Common myeloid progenitor, CD34-positive (primary cell): ENCODE results near the gene FLT4.

Source experiments
- CTCF ChIA-PET: fragments of 350-600 bp; sonication (Branson Sonifier 250); formaldehyde crosslinking; loops from one replicate; lab custom pipeline; 2021; ENCODE audit warnings: antibody characterized with exemption; lab: Charles Lee
- POLR2A ChIA-PET: fragments of 350-600 bp; sonication (Branson Sonifier 250); formaldehyde crosslinking; loops from one replicate; lab custom pipeline; 2021; ENCODE audit warnings: antibody characterized with exemption; lab: Charles Lee
- DNase-seq, 3 donors: peaks; one replicate each; pipeline versions ENCODE4 v3.0.0 to v3.0.0-alpha.2; 2013
- H3K27ac ChIP-seq, 2 experiments: 1 replicate in 1 of 2; 2 replicates in 1 of 2; pipeline ENCODE4 v1.7.0; 2013; ENCODE audit warnings: inconsistent platforms in 2 of 2, low read length in 2 of 2, mild to moderate bottlenecking in 2 of 2, low read depth in 1 of 2, moderate library complexity in 1 of 2; ENCODE audit not compliant: severe bottlenecking in 2 of 2, insufficient read depth in 1 of 2, poor library complexity in 1 of 2
- H3K27me3 ChIP-seq, 5 experiments: replicated peaks in 2 of 5; 1 replicate in 3 of 5; 2 replicates in 2 of 5; pipeline versions ENCODE4 v1.6.1 to v1.7.0; 2013; ENCODE audit warnings: low read length in 4 of 5, mild to moderate bottlenecking in 2 of 5, moderate library complexity in 2 of 5, inconsistent platforms in 1 of 5; ENCODE audit not compliant: insufficient read depth in 5 of 5, control insufficient read depth in 4 of 5
- H3K36me3 ChIP-seq, 4 experiments: 1 replicate in 2 of 4; 2 replicates in 2 of 4; pipeline versions ENCODE4 v1.6.1 to v1.7.0; 2013; ENCODE audit warnings: low read length in 3 of 4, control low read depth in 1 of 4, mild to moderate bottlenecking in 1 of 4; ENCODE audit not compliant: control insufficient read depth in 4 of 4, insufficient read depth in 4 of 4
- H3K4me1 ChIP-seq, 4 experiments: 1 replicate in 3 of 4; 2 replicates in 1 of 4; pipeline versions ENCODE4 v1.6.1 to v1.7.1; 2013; ENCODE audit warnings: low read length in 3 of 4, mild to moderate bottlenecking in 3 of 4, control low read depth in 1 of 4, inconsistent platforms in 1 of 4, moderate library complexity in 1 of 4; ENCODE audit not compliant: control insufficient read depth in 4 of 4, insufficient read depth in 4 of 4; ENCODE audit errors: control extremely low read depth in 1 of 4
- H3K4me3 ChIP-seq, 7 experiments: 1 replicate in 4 of 7; 2 replicates in 3 of 7; pipeline versions ENCODE4 v1.5.1 to v1.7.0; 2013; ENCODE audit warnings: mild to moderate bottlenecking in 7 of 7, low read length in 6 of 7, moderate library complexity in 6 of 7, inconsistent platforms in 2 of 7, low read depth in 2 of 7, control low read depth in 1 of 7; ENCODE audit not compliant: insufficient read depth in 4 of 7, control insufficient read depth in 1 of 7; ENCODE audit errors: extremely low read depth in 1 of 7
- H3K9me3 ChIP-seq, 5 experiments: 1 replicate in 4 of 5; 2 replicates in 1 of 5; pipeline versions ENCODE4 v1.6.1 to v1.7.1; 2013; ENCODE audit warnings: low read length in 4 of 5, mild to moderate bottlenecking in 2 of 5, inconsistent platforms in 1 of 5, low read depth in 1 of 5, moderate library complexity in 1 of 5; ENCODE audit not compliant: control insufficient read depth in 4 of 5, insufficient read depth in 2 of 5; ENCODE audit errors: control extremely low read depth in 1 of 5
- WGBS: methylation state at CpG from one replicate; pipeline ENCODE4 v1.1.5; 2013; ENCODE audit not compliant: insufficient coverage; 5-methylcytosine and 5-hydroxymethylcytosine counted together

The FLT4 gene

GRCh38 chr5:180602481-180603075 is 46.8 kb downstream of the FLT4 start:
- H3K4me3 ChIP-seq: no peak overlapping the region
- DNase-seq: no peak
- no peaks in the 10 kb centered on the region for H3K27me3 ChIP-seq
- no peaks in the 10 kb centered on the region for H3K4me1 ChIP-seq
- ChIA-PET POLR2A (no interaction called here), CTCF (interaction anchor here (1.1 to 1.3 kb wide), 2 partner anchors 9 to 78 kb away, joined by 3 read pairs; no protein-coding TSS in a partner anchor)
- H3K27ac ChIP-seq: no peak overlapping the region
- 91% methylated on average over 15 of the region's 15 CpGs for WGBS
- no peaks in the 10 kb centered on the region for H3K36me3 ChIP-seq
- H3K9me3 ChIP-seq: no peaks in the 10 kb centered on the region

DNA sequence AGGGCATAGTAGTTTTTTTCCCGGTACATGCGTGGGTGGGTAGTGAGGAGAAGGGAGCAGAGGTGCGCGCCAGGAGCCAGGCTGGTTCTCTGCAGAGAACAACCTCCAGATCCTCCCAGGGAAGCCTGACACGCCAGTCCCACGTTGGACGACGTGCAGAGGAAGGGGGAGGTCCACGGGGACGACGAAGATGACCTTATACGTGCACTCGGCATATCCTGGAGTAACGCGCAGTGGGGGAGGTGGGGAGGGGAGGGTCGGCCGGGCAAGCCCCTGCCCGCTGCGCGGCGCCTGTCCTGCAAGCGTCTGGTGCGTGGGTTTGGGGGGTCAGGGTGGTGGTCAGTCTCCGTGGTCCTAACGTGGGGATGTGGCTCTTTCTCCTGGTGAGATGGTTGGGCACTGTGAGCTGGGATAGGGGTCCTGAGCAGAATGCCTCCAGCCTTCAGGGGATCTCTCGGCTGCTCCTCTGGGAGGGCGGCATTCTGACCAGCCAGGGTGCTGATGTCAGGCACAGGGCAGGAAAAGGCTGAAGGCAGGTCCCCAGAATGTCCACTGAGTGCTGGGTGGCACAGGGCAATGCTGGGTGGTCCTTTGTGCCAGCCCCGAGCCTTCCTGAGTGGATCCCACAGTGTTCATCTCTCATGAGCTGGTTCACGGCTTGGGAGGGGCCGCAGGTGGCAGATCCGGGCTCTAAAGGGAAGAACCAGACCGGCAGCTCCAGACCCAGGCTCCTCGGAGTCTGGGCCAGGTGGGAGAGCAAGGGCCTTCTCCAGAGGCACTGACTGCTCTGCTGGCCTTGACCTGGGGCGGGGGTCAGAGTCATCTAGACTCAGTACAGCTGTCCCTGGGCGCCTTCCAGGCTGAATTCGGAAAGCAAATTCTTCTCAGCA is 47.6 kb downstream of the FLT4 start:
- ChIA-PET POLR2A (no interaction called here), CTCF (no interaction called here)
- H3K4me3 ChIP-seq: no peak overlapping the region
- no peak overlapping the region for H3K27ac ChIP-seq
- H3K36me3 ChIP-seq: no peaks in the 10 kb centered on the region
- no peak for DNase-seq
- no peaks in the 10 kb centered on the region for H3K9me3 ChIP-seq
- H3K4me1 ChIP-seq: no peaks in the 10 kb centered on the region
- no peaks in the 10 kb centered on the region for H3K27me3 ChIP-seq
- 98% methylated on average over 31 of the region's 36 CpGs for WGBS

GRCh38 chr5:180600554-180601041 is 48.8 kb downstream of the FLT4 start:
- Histone ChIP-seq H3K4me3 (no peak overlapping the region), H3K36me3 (no peaks in the 10 kb centered on the region), H3K27me3 (no peaks in the 10 kb centered on the region), H3K9me3 (no peaks in the 10 kb centered on the region), H3K27ac (no peak overlapping the region), H3K4me1 (no peaks in the 10 kb centered on the region)
- DNase-seq: no peak
- CTCF ChIA-PET: interaction anchor here (1.7 kb wide), 1 partner anchor 11 kb away, joined by 4 read pairs; no protein-coding TSS in a partner anchor
- POLR2A ChIA-PET: no interaction called here
- 100% methylated on average over 3 of the region's 12 CpGs for WGBS

DNA sequence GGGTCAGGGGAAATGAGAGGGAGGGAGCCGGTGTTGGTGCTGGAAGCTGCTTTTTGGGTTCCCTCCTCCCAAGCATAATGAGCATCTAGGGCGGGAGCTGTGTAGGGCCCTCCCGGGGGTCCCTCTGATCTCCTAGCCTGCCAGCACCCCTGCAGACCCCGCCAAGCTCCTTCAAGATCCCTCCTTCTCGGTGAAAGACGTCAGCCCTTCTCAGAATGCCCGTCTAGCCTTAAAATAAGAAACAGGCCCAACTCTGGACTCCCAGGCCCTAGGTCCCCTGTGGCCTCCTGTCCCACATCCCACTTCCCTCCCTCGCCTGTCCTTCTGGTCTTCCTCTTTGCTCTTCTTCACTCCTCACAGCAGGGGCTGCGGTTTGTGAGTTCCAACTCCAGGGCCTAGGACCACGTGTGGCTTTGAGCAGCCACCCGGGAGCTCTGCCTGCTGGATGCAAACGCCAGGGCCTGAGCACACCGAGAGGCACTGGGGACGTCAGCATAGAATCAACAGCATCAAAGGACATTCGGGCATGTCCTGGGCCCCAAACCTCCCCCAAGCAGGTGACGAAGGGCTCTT is 49.3 kb downstream of the FLT4 start:
- CTCF ChIA-PET: interaction anchor here (1.7 kb wide), 1 partner anchor 12 kb away, joined by 4 read pairs; no protein-coding TSS in a partner anchor
- 95% methylated on average over 12 of the region's 16 CpGs for WGBS

GRCh38 chr5:180599590-180599914 is 49.8 kb downstream of the FLT4 start:
- WGBS: 94% methylated on average over 6 of the region's 6 CpGs
- Histone ChIP-seq H3K9me3 (no peaks in the 10 kb centered on the region), H3K36me3 (no peaks in the 10 kb centered on the region), H3K4me1 (no peaks in the 10 kb centered on the region), H3K27ac (no peak overlapping the region), H3K27me3 (no peaks in the 10 kb centered on the region), H3K4me3 (no peak overlapping the region)
- DNase-seq: no peak
- ChIA-PET CTCF (interaction anchor here (0.6 to 1.7 kb wide), 2 partner anchors 12 to 74 kb away, joined by 3 to 4 read pairs; no protein-coding TSS in a partner anchor), POLR2A (no interaction called here)

More for the DNA sequence above, 49.3 kb downstream of the FLT4 start:
- Histone ChIP-seq H3K4me1 (no peaks in the 10 kb centered on the region), H3K27ac (no peak overlapping the region), H3K9me3 (no peaks in the 10 kb centered on the region), H3K27me3 (no peaks in the 10 kb centered on the region), H3K36me3 (no peaks in the 10 kb centered on the region), H3K4me3 (no peak overlapping the region)
- no peak for DNase-seq
- POLR2A ChIA-PET: no interaction called here

GRCh38 chr5:180598797-180599589 is 50.4 kb downstream of the FLT4 start:
- no peak for DNase-seq
- no peaks in the 10 kb centered on the region for H3K4me1 ChIP-seq
- H3K36me3 ChIP-seq: no peaks in the 10 kb centered on the region
- no peaks in the 10 kb centered on the region for H3K9me3 ChIP-seq
- POLR2A ChIA-PET: no interaction called here
- H3K27ac ChIP-seq: no peak overlapping the region
- no peak overlapping the region for H3K4me3 ChIP-seq
- H3K27me3 ChIP-seq: no peaks in the 10 kb centered on the region
- WGBS: 94% methylated on average over 10 of the region's 16 CpGs
- CTCF ChIA-PET: interaction anchor here (0.6 to 1.7 kb wide), 2 partner anchors 13 to 73 kb away, joined by 3 to 4 read pairs; no protein-coding TSS in a partner anchor
